ENCODE results near the gene ACTL10.
"Not testable (repeated sequence)": the region's sequence is repeated elsewhere in the genome, so short reads cannot be mapped to it uniquely, and the experiment has no call there.

The ACTL10 gene

DNA sequence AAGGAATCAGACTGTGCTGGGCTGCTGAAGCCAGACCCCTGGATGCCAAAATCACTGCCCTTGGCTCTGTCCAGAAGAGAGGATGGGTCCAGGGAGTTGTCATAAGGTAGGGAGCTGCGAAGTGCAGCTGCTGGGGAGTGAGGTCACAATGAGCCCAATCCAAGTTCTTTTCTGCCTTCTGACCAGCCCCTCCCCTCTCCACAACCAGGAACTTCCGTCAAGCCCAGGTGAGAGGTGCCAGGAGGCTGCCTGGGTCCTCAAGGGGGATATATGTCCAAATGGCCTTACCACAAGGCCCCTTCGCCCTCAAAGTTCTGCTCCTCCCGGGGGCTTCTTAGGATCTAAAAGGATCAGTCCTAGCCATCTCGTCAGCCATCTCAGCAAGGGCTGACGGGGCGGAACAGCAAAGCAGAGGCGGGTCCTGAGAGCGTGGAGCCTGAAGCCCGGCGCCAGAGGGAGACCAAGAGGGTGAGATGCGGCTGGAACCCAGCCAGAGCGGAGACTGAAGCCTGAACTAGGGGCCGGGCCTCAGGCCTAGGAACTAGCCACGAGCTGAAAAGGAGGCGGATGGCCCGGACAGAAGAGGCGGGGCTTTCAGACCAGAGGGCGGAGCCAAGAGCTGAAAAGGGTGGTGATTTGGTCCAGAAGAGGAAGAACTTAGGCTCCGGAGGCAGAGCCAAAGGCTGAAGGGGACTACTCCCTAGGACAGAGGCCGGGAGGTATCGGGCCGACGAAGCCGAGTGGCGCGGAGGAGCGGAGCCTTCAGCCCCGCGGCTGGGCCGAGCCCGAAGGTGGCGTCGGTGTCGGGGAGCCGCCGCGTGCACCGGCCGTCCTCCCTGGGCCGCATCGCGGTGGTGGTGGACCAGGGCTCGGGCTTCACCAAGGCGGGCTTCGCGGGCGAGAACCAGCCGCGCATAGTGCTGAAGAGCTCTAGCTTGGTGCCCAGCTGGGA is at the start of gene ACTL10:
TSS of gene ACTL10 (plus strand) at position 651 of the 952 bp plus-strand sequence. CDS start 555 bp downstream, outside the sequence.
- peak; percentile 61 for DNase-seq (ENCODE audit: low read depth)

DNA sequence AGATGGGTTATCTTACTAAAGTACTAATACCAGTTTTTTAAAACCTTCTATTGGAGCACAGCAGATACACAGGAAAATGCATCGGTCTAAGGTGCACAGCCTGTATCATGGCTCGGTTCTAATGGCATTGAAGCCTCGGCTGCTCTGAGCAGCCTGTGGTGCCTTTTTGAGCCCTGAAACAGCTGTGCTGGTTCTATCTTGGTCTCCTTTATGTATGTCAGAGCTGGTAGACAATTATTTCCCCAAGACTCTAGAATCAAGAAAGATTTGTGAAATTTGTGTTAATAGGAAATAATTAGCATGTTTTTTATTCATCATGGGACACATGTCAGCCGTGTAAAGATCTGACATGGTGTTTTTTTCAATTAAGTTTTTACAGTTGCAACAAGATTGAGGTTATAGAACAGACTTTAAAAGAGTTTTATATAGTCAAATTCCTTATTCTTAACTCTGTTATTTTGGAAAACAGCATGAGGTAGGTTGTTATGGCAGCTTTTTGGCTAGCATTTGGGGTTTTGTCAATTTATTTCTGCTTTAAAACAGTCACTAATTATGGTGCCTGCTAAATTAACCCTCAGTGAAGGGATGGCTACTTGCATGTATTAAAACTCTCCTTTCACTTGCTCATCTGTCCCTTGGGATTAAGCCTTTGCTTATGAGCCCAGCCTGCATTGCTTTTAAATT is 44.9 kb upstream of the ACTL10 start:
- DNase-seq (ENCODE audit: low read depth), result no peak

DNA sequence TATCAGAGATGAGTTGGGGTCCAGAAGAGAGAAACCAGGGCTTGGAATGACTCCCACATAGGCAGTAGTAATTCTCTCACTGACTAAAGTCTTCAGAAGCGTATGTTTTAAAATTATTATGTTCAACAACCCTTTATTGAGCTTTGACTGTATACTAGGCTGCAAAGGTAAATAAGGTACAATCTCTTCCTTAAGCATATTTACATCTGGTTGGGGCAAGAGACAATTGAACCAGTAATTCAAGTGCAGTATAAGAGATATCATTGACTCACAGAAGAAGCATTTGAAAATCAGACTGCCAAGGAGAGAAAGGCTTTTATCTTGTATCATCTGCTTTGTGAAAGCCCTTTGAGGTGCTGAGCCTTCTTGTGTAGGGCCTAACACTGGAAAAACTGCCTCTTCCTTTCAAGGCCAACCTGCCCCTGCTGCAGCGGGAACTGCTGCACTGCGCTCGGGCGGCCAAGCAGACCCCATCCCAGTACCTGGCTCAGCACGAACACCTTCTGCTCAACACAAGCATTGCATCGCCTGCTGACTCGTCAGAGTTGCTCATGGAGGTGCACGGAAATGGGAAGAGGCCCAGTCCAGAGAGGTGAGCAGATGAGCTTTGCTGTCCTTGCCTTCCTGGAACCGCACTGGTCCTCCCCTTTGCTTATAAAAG is 43.9 kb upstream of the ACTL10 start:
- DNase-seq (ENCODE audit: low read depth), result no peak

DNA sequence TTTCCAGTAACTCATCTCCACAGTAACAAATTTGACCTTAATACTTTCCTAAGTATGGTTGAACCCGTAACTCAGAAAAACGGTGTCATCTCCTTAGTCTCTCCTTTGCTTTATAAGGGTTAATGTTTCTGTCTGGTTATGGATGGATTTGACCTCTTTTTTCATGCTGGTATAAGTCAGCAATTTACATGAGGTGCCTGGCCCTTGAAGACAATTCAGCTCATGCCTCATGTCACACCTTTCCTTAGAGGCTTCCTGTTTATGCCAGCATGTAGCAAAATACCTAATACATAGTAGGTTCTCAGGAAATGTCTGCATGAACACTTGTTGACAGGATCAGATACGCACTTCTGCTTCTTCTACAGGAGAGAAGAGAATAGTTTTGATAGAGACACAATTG is 42.3 kb upstream of the ACTL10 start:
- no peak for DNase-seq (ENCODE audit: low read depth)

DNA sequence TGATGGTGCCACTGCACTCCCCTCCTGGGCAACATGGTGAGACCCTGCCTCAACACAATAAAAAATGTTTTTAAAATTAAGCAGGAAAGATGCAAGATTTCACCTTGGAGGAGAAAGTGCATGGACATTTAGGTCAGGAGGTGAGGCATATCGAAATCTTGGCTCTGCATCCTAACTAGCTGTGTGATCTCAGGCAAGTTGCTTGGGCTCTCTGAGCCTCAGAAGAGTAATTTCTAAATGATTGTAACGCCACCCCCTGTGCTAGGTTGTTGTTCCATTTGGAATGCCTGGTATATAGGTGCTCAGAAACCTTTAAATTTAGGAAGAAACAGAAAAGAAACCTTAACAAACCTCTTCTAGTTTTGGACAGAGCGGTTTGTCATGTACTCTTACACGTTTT is 40.6 kb upstream of the ACTL10 start:
- DNase-seq (ENCODE audit: low read depth), result no peak

DNA sequence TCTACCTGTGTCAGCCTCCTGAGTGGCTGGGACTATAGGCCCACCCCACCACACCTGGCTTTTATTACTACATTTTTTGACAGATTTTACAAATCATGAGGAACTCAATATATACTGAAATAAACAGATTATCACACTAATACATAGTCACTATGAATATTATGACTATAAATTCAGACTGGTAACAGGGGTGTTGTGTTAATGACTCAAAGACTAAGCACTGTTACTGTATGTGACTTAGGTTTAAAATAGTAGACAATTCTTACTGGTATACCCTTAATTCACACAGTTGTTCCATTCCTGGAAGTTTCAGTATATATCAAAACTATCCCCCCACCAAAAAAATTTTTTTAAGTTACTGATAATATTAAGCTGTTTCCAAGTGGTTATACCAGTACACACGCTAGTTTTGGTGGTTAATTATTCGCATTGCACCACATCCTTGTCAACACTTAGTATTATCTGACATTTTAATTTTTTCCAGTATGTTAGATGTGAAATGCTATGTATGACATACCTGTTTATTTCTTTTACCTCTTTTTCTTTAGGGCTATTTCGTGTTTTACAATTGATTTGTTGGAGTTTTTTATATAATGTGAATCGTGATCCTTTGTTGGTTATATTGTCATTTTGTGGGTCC is 39.0 kb upstream of the ACTL10 start:
- no peak for DNase-seq (ENCODE audit: low read depth)

DNA sequence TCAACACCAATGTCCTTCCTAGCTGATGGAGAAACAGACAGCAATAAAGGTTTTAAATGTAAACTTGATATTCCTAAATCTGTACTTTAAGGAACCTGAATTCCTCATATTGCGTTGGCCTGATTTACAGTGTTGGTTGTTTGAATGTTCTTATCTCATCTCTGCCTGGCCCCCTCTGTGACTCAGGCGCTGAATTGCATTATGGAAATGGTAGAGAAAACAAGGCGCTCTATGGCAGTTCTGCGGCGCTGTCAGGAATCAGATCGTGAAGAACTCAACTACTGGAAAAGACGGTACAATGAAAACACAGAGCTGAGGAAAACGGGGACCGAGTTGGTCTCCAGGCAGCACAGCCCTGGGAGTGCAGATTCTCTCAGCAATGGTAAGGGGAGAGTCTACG is 37.2 kb upstream of the ACTL10 start:
- DNase-seq (ENCODE audit: low read depth), result no peak

DNA sequence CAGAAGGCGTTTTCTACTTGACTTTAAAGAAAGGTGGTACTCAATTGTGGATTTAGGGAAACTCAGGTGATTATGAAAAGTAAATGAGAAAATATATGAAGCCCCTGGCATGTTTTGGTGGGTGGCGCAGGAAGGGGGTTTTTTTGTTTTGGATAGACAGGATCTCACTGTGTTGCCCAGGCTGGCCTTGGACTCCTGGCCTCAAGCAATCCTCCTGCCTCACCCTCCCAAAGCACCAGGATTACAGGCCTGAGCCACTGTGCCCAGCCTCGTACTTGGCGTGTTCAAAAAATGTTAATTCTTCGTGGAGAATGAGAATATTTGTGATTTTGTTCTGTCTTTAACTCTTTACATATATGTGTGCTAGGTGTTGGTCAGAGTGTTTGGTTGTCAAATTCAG is 36.8 kb upstream of the ACTL10 start:
- no peak for DNase-seq (ENCODE audit: low read depth)

DNA sequence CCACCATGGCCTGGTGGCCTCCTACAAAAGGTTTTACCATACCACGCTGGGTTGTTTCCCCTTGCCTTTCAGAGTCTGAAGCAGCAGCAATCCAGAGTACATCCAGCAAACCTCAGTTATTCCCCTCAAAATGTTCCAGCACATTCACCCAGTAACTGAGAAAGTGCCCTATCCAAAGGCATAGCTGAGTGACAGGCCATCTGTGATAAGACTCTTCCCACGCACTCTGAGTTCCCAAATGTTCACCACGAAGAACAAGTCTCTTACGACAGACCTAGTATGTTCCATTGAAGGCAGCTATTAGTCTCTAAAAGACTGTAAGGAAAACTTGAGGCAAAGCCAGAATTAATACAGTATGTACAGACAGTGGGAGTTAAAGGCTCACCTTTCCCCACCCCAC is 36.2 kb upstream of the ACTL10 start:
- DNase-seq (ENCODE audit: low read depth), result no peak

DNA sequence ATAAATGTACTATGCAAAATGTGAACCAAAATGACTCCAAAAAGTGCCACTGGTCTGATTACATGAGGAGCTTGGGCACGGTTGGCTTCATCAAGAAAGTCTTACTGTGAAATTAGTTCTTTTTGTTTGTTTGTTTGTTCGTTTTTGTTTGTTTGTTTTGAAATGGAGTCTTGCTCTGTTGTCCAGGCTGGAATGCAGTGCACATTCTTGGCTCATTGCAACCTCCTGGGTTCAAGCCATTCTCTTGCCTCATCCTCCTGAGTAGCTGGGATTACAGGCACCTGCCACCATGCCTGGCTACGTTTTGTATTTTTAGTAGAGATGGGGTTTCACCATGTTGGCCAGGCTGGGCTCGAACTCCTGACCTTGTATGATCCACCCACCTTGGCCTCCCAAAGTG is 34.8 kb upstream of the ACTL10 start:
- not testable (repeated sequence) for DNase-seq (ENCODE audit: low read depth)

DNA sequence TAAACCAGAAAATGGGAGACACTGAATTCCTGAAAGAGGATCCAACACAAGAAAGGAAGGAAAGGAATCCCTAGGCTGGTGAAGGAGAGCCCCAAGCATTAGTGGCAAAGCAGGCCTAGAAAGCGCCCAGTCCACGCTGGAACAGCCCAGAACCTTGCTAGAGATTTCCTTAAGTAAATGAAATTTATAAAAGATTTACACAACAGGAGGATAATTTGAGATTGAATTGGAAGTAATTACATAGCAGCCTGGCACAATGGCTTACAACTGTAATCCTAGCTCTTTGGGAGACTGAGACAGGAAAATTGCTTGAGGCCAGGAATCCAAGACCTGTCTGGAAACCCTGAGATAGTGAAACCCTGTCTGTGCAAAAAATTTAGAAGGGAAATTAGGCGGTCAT is 31.4 kb upstream of the ACTL10 start:
- DNase-seq (ENCODE audit: low read depth), result no peak

DNA sequence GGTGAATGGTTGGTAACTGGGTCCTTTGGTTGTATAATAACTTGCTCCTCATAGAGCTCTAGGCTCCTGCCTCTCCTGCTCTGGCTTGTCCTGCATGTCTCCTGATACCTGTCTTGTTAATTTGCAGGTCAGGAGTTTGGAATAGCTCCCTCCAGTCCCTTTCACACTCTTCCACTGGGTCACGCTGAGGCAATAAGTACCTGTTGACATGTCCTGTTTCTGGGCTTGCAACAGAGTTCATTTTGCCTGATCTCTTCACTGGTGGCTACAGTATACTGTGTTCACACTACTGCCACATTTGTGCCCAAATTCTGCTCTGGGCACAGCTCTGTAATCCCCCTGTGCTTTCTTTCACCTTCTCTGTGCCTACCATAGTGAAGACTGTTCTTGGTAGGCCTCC is 30.0 kb upstream of the ACTL10 start:
- no peak for DNase-seq (ENCODE audit: low read depth)

DNA sequence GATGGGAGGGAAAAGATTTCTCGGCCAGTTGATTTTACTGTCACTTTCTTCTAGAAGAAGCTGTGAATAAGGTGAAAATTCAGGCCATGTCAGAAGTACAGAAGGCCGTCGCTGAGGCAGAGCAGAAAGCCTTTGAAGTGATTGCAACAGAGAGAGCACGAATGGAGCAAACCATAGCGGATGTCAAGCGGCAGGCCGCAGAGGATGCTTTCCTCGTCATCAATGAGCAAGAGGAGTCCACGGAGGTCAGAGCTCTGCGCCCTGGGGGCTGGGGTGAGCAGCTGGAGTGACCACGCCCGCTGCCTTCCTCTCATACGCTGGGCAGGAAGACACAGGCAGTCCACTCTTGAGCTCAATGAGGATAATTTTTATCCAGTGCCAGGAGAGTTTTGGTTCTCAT is 26.5 kb upstream of the ACTL10 start:
- no peak for DNase-seq (ENCODE audit: low read depth)

DNA sequence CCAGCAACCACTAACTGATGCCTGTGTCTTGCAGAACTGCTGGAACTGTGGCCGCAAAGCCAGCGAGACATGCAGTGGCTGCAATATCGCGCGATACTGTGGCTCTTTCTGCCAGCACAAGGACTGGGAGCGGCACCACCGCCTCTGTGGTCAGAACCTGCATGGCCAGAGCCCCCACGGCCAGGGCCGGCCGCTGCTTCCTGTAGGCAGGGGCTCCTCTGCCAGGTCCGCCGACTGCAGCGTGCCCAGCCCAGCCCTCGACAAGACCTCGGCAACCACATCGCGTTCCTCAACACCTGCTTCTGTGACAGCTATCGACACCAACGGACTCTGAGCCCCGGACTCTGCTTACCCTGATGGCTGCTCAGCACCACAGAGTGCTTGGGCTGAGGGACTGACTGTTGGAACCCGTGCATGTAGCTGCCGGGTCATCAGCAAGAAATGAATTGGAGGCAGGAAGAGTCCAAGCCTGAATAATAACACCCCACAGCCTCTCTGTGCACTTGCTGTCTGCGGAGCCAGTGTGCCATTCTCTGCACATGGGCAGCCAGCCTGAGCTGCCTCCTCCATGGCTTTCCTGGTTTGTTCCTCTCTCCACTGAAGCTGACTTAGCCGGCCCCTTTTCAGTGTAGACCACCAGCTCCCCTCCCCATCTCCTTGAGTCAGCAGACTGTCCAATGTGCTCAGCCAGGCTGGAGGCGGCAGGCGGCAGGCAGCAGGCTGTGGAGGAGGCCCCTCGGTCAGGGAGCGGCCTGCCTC is 22.3 kb upstream of the ACTL10 start:
- DNase-seq (ENCODE audit: low read depth), result no peak

DNA sequence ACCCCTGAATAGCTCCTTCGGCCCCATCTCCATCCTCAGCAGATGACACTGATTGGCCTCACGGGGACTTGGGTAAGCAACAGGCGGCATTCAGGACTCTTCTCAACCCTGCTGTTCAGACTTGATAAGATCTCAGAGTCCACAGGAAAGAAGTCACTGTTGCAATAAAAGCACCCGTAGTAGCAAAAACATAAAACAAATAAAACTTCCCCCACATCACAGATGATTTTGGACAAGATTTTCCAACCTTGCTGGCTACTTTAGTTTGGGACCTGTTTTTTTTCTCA is 21.7 kb upstream of the ACTL10 start:
- DNase-seq (ENCODE audit: low read depth), result no peak

DNA sequence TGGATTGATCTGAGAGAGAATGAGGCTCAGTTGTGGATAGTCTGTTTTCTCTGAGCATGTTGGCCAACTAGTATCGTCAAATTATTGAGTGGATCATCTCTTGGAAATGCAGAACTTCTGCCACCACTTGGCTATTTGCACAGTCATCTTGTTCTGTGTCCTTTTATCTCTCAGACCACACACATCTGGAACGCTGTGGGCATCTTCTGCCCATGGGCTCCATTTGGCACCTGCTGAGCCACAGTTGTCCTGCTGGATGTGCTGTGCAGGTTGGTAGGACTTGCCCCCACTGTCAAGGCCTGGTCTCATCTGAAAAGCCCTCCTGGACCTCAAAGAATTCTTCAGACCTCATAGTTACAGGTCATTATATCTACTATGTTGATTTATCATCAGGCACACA is 21.3 kb upstream of the ACTL10 start:
- no peak for DNase-seq (ENCODE audit: low read depth)

DNA sequence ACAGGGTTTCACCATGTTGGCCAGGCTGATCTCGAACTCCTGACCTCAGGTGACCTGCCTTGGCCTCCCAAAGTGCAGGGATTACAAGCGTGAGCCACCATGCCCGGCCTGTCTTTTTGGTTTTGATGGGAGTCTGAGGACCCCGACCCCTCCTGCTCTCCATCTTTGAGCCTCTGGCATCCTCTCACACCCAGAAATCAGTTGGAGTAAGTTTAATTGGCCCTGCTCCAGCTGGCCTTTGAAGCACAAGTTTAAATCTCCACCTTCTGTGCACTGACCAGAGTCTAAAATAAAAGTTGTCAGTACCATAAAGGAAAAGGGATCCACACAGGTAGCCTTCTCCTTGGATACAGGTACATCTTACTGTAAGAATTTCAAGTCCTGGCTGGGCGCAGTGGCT is 20.6 kb upstream of the ACTL10 start:
- DNase-seq (ENCODE audit: low read depth), result no peak

DNA sequence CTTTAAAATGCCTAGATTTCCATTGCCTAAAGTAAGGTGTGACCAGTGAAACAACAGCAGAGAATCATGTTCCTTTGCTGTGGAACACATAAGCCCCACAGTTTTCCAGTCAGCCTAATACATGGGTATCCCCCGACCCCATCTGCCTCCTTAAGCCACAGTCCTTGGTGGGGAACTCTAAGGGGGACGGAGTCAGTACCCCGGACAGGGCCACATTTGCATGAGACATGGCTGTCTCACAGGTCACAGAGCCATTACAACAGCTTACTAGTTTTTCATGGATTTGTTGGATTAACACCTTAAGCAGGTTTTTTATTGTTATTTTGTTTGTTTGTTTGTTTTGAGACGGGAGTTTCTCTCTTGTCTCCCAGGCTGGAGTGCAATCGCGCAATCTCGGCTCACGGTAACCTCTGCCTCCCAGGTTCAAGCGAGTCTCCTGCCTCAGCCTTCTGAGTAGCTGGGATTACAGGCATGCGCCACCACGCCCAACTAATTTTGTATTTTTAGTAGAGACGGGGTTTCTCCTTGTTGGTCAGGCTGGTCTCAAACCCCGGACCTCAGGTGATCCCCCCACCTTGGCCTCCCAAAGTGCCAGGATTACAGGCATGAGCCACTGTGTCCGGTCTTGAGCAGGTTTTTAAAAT is 19.7 kb upstream of the ACTL10 start:
- DNase-seq (ENCODE audit: low read depth), result not testable (repeated sequence)

DNA sequence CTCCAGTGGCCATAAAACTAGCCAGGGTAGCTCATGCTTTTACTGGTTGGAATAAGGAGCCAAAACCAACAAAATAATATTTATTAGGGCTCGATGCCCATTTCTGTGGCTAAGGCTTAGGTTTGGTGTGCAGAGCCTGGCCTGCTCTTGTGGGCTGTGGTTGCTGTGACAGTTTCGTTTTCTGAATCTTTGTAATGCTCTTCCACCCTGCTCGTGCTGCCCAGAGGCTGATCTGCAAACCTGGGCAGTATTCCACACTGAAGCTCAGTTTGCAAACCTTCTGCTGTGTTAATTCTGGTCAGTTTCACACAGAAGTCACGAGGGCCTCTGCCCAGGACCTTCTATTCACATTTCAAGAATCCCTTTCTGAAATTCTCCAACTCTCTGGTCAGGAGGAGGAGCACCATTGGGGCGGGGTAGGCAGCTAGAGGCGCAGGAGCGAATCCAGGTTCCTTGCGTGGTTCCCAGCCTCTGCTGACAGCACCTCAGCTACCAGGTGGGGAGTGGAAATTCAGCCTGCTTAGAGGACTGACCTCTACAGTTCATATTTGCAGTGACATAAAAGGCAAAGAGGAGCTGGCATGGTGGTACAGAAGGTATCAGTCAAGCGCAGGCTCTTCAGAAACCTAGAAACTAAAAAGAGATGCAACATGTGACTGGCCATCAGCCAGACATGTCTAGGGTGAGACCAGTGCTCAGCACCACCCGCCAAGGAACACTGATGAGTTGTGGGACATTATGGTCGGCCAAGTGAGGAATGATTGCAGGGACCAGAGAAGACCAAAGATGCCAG is 18.9 kb upstream of the ACTL10 start:
- no peak for DNase-seq (ENCODE audit: low read depth)

DNA sequence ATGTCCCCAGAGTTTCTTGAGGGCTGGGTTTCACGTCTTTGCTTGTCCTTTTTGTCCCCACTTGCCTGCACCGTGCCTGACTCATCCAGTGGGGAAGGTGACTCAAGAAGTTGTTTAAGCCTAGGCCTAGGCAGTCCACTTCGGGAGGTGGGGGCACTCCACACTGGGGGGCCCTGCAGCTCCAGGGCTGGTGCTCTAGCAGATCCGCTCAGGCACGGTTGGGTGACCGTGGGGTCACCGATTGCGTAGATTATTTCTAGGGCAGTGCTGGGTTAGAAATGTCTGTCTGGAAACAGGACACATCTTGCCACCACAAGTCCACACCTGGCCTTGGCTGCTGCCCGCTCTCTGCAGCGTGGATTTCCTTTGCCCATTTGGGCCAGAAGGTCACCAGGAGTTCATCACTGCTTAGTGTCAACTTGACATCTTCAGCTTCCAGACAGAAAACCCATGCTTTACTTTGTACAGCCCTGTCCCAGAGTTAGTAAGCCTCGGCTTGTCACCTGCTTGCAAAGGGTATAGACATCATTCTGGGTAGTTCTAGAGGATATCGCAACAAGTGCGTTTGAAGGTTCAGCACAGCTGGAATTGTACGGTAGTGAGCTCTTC is 18.2 kb upstream of the ACTL10 start:
- no peak for DNase-seq (ENCODE audit: low read depth)

Data from activated T-cell treated with anti-CD3 and anti-CD28 coated beads for 1 hour (primary cell).